Forelimb muscle (tissue), 1 donor: ENCODE results near the gene SSBP2. TPM values are rescaled to one million over a fixed set of nuclear protein-coding genes. Genes with fewer than 3 reads are reported as not detected.
"Not testable (repeated sequence)": the region's sequence is repeated elsewhere in the genome, so short reads cannot be mapped to it uniquely, and the experiment has no call there.

Source experiments
- DNase-seq: peaks from one replicate; pipeline ENCODE4 v3.0.0-alpha.2; 2013; ENCODE audit warnings: low read depth
- polyA plus RNA-seq: library from polyadenylated mRNA; unstranded; fragments of 120-200 nt; gene quantifications from one replicate; pipeline ENCODE4 v1.2.1, GENCODE V29; 2013; ENCODE audit not compliant: insufficient read length

SSBP2 gene
- polyA plus RNA-seq, 1 donor: 64.3 TPM

- DNase-seq: not testable (repeated sequence)
These were observed 158.8 kb downstream of the SSBP2 start for GRCh38 chr5:81592085-81592484.

- DNase-seq: no peak
These were observed 160.2 kb downstream of the SSBP2 start for GRCh38 chr5:81590498-81591384.

- no peak for DNase-seq
These were observed 171.5 kb downstream of the SSBP2 start for GRCh38 chr5:81579262-81579924.

DNA sequence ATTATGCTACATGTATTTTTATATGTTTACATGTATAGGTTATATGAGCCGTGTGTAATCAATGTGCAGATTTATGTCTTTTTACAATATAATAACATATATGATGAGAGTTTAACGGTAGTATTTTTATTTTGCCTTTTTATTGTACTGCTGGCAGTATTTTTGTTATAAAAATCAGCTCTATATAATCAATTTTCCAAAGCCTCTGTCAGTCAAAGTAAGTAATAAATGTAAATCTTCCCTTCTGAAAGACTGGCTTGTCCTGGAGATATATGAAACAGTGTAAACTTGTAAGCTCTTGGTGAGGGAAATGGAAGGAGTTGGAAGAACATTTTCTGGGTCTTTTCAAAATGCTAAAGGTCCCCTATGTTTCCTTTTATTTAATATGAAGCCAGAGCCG lies 173.8 kb downstream of the SSBP2 start:
- DNase-seq: no peak

GRCh38 chr5:81575924-81576323 lies 175.0 kb downstream of the SSBP2 start:
- DNase-seq: no peak

GRCh38 chr5:81572201-81572600 lies 178.7 kb downstream of the SSBP2 start:
- DNase-seq: peak; percentile 66

- DNase-seq: no peak
These were observed 192.7 kb downstream of the SSBP2 start for GRCh38 chr5:81558188-81558587.

DNA sequence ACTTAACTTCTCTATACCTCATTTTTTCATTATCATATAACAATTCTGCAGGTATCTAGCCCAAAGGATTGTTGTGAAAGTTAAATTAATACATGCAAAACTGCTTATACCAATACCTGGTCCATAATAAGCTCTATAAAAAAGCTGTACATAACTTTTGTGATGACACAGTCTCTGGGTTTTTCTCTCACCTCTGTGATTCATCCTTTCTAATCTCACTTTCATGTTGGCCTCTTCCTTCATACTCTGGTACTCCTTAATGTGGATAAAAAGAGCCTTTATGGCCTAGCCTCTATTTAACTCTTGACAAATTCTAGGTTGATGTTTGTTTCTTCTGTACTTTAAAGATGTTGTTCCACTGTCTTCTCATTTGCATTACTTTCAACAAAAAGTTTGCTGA lies 194.1 kb downstream of the SSBP2 start:
- no peak for DNase-seq

DNA sequence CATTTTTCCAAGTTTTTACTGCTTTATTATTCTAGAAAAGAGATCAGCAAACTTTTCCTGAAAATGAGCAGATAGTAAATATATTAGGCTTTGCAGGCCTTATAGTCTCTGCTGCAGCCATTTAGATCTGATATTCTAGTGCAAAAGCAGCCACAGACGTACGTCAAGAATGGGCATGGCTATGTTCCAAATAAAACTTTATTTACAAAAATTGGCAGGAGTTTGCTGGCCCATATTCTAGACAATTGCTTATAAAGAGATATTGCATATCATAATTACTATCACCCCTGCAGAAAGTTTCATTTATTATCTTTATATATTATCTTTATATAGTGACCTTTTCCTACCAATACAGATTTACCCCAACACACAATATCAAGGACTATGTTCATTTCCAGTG lies 195.0 kb downstream of the SSBP2 start:
- DNase-seq: no peak

GRCh38 chr5:81554647-81555046 lies 196.2 kb downstream of the SSBP2 start:
- no peak for DNase-seq

DNA sequence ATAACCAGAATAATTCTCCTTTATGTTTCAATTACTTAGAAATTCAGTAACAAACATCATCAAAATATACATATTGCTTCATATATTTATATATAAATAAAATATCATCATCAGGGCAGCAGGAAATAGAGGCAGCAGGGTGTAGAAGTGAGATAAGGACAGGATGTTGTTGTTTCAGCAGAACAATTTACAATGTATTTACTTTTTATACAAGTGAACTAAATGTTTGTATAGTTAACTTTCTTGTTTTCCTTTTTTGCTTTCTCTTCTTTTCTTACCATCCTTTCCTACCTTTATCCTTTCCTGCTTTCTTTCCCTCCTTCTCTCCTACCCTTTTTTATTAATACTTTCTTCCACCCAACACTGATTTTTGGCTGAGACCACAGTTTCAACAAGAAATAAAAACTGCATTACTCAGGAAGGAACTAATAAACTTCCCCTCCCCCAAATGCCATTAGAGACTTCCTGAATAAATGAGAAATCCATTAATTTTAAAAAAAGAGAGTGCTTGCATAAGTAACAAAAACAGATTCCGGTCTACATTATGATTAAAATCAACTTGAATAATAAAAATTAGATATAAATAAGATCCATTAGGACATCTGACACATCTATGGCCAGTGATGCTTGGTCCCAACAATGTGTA lies 197.2 kb downstream of the SSBP2 start:
- DNase-seq: no peak

GRCh38 chr5:81552852-81553566 lies 197.9 kb downstream of the SSBP2 start:
- DNase-seq: no peak

GRCh38 chr5:81549123-81549522 lies 201.8 kb downstream of the SSBP2 start:
- no peak for DNase-seq

GRCh38 chr5:81547001-81547400 lies 203.9 kb downstream of the SSBP2 start:
- DNase-seq: no peak

DNA sequence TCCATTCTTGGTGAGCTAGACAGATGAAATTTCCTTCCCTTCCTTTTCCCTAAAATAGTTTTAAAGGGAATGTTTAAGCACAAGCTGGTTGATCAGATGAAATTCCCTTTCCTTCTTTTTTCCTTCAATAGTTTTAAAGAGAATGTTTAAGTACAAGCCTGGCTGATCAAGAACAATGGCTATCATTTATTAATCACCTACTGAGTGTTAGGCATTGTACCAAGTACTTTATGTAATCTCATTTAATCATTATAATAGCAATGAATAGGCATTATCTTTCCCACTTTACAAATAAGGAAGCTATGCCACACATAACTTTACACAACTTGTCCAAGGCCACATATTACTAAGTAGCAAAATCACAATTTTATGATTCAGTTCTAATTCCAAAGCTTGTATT lies 205.0 kb downstream of the SSBP2 start:
- DNase-seq: no peak

DNA sequence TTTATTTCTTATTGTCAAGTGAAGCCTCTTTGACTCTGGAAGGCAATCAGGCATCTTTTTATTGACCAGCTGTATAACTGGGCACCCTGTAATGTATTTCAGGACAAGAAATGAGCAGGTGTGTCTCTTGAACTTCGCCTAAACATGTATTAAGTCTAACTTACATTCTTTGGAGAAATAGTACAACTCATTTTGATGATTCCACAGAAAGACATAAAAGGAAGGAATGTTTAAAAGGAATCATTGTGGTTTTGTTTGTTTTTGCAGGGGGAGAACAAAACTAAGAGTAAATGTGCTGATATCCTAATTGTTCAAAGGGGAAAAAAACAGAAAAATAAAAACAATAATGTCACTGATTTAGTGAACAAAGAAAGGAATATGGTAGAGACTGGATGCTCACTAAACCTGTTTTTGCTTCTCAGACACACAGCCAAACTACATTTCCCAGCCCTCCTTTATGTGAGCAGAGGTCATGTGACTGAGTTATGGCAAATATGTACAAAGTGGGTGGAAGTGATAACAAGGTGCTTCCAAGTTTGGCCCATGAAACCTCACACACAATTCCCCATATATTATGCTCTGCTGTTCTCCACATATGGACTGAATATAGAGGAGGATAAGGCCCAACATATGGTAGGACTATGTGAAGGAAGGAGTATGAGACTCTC lies 206.4 kb downstream of the SSBP2 start:
- DNase-seq: no peak

GRCh38 chr5:81542242-81542641 lies 208.7 kb downstream of the SSBP2 start:
- no peak for DNase-seq

DNA sequence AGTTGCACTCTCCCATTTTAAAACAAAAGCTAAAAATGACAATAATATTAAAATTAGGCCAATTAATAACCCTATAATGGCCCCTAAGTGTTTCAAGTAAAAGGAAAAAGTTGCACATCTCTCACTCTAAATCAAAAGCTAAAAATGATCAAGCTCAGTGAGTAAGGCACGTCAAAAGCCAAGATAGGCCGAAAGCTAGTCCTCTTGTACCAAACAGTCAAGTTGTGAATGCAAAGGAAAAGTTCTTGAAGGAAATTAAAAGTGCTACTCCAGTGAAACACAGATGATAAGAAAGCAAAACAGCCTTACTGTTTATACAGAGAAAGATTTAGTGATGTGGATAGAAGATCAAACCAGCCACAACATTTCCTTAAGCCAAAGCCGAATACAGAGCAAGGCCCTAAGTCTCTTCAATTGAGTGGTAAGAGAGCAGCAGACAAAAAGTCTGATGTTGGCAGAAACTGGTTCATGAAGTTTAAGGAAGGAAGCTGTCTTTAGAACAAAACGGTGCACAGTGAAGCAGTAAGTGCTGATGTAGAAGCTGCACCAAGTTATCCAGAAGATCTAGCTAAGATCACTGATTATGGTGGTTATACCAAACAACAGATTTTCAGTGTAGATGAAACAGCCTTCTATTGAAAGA lies 212.9 kb downstream of the SSBP2 start:
- DNase-seq: no peak

DNA sequence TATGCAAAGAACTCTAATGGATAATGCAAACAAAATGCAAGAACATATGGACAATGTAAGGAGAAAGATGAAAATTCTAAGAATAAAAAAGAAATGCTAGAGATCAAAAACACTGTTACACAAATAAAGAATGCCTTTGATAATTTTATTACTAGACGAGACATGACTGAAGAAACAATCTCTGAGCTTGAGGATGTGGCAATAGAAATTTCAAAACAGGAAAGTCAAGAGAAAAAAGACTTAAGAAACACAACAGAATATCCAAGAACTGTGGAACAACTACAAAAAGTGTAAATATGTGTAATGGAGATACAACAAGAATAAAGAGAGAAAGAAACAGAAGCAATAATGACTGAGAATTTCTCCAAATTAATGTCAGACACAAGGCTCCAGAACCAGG lies 216.5 kb downstream of the SSBP2 start:
- no peak for DNase-seq

- DNase-seq: no peak
These were observed 217.1 kb downstream of the SSBP2 start for GRCh38 chr5:81533629-81534405.
